Skin epidermis (tissue), 12 donors: Measurements from ENCODE around the gene COQ10B.

Experiments
- H3K27ac ChIP-seq, 21 experiments: fragments of 200-600 bp; sonication (generic) in 11 of 21; one replicate each; pipeline ENCODE4 v1.5.0; 2020; ENCODE audit warnings: mild to moderate bottlenecking in 3 of 21, inconsistent platforms in 2 of 21, moderate library complexity in 2 of 21
- H3K4me3 ChIP-seq, 7 experiments: fragments of 200-600 bp; sonication (generic) in 2 of 7; one replicate each; pipeline ENCODE4 v1.5.0; 2020; ENCODE audit warnings: inconsistent platforms in 2 of 7, mild to moderate bottlenecking in 2 of 7, moderate library complexity in 1 of 7

The COQ10B gene

DNA sequence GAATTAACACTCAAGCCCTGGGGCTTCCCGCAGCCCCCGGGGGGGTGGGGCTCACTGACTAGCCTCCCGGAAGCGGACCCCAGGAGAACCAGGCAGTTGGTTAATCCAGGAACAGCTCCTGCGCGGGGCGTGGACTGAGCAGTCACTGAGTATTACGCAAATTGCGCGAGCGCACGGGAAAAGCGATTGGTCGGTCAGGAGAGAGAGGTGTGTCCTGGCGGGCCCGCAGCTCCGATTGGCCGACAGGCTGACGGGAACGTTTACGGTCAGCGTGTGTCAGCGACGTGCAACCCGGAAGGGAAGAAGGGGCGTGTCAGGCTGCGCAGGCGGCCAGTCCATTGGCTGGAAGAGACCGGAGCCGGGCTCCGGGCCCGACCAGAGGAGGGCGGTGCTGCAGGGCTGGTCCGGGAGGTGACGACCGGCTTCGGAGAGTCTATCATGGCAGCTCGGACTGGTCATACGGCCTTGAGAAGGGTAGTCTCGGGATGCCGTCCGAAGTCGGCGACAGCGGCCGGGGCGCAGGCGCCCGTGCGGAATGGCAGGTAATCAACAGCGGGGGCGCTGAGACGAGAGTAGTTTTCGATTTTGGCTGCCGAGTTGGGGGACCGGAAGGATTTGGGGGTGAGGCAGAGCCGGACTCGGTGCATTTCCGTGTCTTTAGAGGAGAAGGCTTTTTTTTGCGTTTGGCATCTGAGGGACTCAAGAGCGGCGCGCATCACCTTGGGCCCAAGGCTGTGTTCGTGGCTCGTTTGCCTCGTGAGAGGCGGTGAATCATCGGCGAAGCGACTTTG is at the start of gene COQ10B:
Gene COQ10B (plus strand): TSS at position 430 of the 791 bp plus-strand sequence. CDS start 9 bp downstream, at position 439.
- peak within 1 kb of the TSS; percentile 62 to 94 (median 78) for H3K4me3 ChIP-seq
- peak within 1 kb of the TSS; percentile 94 to 100 (median 99) for H3K27ac ChIP-seq

DNA sequence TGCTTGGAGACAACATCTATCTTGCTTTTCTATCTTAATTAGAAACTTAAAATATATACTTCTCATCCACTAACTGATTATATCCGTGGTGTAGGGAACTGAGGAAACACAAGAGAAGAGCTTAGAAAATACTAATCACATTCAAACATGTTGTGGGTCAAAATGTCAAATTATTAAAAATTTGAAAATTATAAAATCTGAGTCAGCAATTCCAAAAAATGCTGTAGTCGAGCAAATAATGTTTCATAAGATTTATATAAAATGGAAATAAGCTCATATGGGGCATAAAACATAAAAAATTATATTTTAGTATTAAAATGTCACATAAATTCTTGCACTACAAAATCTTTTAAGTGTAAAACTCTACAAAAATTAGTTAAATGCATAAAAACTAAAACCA is 47.8 kb upstream of the COQ10B start:
- Histone ChIP-seq H3K4me3 (no peak overlapping the region), H3K27ac (no peak overlapping the region)

DNA sequence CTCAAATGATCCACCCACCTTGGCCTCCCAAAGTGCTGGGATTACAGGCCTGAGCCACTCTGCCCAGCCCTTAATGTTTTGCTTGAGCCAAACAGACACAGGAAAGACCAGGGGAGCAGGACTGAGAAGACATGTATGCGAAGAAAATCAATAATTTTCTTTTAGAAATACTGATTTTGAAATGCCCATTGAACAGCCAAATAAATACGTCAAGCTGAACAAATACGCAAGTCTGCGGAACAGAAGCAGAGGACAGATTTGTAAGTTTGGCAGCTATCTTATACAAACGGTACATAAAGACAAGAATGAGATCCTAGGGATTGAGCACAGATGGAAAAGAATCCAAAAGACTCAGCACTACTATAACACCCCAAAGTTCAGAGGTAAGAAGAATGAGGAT is 39.3 kb upstream of the COQ10B start:
- no peak overlapping the region for H3K4me3 ChIP-seq
- no peak overlapping the region for H3K27ac ChIP-seq

DNA sequence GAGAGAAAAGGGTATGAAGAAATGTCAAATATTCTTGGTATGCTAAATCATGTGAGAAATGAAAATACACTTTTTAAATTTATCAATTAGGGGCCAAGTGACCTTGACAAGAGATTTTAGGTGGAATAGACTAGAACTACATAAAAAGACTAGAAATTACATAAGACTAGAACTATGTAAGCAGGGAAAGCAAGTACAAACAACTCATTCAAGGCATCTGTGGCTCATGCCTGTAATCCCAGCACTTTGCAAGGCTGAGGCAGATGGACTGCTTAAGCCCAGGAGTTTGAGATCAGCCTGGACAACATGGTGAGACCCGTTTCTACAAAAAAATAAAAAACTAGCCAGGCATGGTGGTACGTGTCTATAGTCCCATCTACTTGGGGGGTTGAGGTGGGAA is 38.8 kb upstream of the COQ10B start:
- Histone ChIP-seq H3K4me3 (no peak overlapping the region), H3K27ac (no peak overlapping the region)

DNA sequence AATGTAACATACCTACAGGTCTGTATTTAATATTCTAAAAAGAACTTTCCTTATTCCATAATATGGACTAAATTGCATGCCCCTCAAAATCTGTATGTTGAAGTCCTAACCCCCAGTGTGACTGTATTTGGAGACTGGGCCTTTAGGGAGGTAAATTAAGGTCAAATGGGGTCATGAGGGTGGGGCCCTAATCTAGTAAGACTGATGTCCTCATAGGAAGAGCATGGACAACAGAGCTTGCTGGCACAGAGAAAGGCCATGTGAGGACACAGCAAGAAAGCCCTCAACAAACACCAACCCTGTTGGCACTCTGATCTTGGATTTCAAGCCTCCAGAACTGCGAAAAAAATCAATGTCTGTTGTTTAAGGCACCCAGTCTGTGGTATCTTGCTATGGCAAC is 37.1 kb upstream of the COQ10B start:
- Histone ChIP-seq H3K27ac (no peak overlapping the region), H3K4me3 (no peak overlapping the region)

DNA sequence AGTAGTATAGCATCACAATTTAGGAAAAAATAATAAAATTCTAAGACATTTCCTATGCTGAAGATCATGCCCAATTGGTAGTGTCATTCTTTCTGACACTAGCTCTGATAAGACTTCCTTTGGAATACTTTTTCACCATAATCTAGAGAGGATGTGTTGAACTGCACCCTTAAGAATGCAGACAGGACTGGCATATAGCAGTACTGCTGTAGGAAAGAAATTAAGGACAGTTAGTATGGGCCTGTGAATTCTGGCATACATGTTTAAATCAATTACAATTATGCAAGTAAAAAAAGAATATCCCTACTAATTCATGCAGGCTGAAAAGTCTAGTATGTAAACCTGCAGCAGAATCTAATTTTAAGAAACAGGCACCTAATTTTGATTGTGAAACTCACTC is 33.9 kb upstream of the COQ10B start:
- Histone ChIP-seq H3K4me3 (no peak overlapping the region), H3K27ac (no peak overlapping the region)

DNA sequence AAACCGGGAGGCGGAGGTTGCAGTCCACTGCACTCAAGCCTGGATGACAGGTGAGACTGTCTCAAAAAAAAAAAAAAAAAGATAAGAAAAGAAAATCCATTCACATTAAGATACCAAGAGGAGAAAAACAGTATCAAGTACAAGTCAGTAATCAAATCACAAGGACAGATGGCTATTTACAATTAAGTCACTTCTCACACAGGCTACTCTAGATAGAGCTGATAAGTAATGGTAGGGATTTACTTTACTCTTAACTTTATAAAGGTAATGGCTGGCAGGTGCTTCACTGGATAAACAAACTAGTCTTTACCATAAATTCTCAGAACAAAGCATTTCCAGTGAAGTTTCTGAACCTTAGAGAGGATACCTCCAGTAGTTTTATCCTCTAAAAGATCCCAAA is 30.0 kb upstream of the COQ10B start:
- no peak overlapping the region for H3K4me3 ChIP-seq
- no peak overlapping the region for H3K27ac ChIP-seq

DNA sequence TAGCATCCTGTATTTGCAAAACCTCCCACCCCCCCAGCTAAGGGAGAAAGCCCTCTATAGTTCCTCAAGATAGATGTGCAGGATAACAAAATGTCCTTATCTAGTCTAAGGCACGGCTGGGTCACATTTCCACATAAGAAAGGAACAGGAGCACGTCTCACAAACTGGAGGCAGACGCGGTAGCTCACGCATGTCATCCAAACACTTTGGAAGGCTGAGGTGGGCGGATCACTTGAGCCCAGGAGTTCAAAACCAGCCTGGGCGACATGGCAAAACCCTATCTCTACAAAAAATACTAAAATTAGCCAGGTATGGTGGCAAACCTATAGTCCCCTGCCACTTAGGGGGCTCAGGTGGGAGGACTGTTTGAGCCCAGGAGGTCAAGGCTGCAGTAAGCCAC is 27.8 kb upstream of the COQ10B start:
- Histone ChIP-seq H3K27ac (no peak overlapping the region), H3K4me3 (no peak overlapping the region)

DNA sequence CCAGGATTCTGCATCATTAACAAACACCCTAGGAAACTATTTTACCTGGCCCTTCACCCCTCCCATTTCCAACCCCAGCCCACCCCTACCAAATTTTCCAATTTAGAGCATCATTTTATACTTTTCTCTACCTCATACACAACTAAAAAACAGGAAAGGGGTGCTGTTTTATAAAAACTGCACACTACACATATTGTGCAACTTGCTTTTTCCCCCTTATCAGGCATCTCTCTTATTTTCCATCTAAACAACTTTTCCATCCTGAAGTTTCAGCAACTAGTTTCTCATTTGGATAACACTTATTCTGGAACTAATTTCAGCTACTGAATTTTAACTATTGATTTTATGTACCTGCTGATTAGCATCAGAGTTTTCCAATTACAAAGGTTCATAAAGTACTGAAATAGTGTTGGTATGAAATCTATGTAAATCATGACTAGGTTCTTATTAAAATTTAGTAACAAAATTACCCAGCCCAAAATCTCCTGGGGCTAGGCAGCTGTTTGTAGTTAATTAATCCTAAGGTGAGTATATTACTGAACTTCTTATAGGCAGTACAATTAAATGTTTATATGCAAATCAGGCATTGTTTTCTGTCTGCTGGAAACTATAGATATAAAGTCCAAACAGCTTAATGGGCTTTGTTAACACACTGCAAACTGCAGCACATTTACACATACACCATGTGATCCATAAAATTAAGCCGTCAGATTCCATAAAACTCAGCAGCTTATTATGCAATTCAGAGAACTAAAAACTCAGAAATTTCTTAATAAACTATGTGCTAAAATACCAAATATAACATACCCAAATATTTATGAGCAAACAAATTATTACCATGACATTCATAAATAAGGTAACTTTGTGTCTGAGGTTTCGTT is 26.4 kb upstream of the COQ10B start:
- no peak overlapping the region for H3K27ac ChIP-seq
- H3K4me3 ChIP-seq, result no peak overlapping the region

DNA sequence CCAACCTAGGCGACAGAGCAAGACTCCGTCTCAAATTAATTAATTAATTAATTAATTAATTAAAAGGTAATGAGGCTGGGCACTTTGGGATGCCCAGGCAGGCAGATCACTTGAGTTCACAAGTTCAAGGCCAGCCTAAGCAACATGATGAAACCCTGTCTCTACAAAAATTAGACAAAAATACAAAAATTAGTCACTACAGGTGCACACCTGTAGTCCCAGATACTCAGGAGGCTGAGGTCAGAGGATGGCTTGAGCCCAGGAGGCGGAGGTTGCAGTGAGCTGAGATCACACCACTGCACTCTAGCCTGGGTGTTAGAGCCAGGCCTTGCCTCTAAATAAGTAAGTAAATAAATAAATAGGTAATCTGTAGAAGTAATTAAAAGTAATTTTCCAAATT is 25.4 kb upstream of the COQ10B start:
- H3K27ac ChIP-seq, result no peak overlapping the region

DNA sequence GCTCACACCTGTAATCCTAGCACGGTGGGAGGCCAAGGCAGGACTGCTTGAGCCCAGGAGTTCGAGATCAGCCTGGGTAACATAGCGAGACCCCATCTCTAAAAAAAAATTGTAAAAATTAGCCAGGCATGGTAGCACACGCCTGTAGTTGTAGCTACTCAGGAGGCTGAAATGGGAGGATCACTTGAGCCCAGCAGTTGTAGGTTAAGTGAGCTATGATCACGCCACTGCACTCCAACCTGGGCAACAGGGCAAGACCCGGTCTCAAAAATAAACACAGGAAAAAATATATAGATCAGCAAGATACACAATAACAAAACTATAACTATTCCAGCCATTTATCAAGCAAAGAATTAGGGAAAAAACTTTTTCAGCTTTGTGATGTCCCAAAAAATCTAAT is 21.5 kb upstream of the COQ10B start:
- Histone ChIP-seq H3K4me3 (no peak overlapping the region), H3K27ac (no peak overlapping the region)

More for the DNA sequence above, 25.4 kb upstream of the COQ10B start:
- H3K4me3 ChIP-seq, result no peak overlapping the region

DNA sequence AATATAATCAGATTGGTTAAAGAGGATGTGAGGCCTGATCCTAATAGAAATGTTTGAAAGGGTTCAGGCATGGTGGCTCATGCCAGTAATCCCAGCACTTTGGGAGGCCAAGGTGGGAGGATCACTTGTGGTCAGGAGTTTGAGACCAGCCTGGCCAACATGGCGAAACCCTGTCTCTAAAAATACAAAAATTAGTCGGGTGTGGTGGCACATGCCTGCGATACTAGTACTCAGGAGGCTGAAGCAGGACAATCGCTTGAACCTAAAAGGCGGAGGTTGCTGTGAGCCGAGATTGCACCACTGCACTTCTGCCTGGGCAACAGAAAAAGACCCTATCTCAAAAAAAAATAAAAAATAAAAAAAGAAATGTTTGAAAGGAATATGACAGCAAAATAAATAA is 20.8 kb upstream of the COQ10B start:
- H3K27ac ChIP-seq, result peak overlapping the region in 1 of 21 experiments; percentile 34
- peak overlapping the region in 1 of 7 experiments; percentile 99 for H3K4me3 ChIP-seq

DNA sequence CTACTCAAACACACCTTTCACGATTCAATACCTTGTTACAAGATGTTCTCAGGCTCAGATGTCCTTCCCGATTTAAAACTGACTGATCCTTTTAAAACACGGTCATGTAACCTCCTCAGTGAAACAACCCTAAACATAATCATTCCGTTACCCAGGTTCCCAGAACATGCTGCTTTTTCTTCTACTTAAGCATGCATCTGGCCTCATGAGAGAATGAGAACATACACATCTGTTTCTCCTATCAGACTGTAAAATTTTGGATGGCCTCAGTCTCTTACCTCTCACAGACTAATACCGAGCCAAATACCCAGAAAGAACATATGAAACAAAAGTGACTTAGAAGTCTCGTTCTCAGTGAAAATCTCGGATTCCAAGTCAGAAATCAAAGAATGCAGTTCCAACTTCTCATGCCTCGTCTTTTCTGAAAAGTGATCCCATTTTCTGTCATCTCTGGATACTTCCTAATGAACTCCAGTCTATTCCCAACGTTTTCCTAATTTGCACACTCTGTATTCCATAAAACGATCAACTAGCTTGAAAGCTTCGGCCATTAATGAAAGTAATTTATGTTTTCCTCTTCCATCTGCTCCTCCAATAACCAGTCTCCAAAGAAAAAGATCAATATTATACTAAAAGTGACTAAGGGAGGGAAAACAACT is 19.4 kb upstream of the COQ10B start:
- peak overlapping the region; percentile 85 to 100 (median 96) for H3K27ac ChIP-seq
- peak overlapping the region; percentile 61 to 99 (median 88) for H3K4me3 ChIP-seq

DNA sequence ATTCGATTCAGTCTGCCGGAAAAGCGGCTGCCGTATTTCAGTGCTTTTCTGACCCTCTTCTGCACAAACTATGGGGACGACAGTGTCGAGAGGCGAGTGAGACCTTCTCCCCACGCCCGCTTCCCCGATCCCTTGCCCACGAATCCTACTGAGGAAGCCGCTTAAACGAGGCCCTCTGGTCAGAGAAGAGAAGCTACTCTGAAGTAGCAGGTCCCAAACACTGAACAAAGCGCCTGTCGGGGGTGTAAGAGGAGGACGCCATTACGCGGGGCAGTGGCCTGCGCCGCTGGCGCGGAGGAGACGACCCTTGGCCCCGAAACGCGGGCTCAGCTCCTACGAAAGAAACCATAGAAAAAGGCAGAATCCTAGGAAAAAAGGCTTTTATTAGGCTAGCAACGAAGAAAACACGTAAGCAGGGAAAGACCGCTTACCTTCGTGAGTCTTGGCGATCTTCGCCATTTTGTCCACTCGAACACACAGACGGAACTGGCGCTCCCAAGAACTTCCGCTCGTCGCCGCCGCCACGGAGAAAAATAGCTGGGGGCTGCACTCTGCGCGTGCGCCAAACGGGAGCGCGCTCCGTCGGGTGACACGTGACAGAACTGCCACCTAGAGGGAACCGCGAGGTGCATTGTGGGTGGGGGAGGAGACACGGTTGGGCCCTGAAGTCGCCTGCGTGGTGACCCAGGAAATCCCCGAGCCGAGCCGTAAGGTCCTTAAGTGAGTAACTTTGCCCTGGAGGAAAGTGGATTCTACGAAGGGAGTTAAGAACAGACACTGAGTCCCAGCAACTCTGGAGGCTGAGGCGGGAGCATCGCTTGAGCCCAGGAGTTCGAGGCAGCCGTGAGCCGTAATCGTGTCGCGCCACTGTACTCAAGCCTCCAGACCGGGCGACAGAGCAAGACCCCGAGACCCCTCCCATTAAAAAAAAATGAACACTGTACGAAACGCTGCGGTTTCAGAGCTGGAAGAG is 18.5 kb upstream of the COQ10B start, which contains the start of gene SF3B1:
Gene SF3B1 (minus strand): TSS at position 488 of the 973 bp plus-strand sequence. CDS start 29 bp downstream, at position 459.
- Histone ChIP-seq H3K4me3 (peak within 1 kb of the TSS; percentile 61 to 99 (median 88)), H3K27ac (peak within 1 kb of the TSS; percentile 85 to 100 (median 96))

DNA sequence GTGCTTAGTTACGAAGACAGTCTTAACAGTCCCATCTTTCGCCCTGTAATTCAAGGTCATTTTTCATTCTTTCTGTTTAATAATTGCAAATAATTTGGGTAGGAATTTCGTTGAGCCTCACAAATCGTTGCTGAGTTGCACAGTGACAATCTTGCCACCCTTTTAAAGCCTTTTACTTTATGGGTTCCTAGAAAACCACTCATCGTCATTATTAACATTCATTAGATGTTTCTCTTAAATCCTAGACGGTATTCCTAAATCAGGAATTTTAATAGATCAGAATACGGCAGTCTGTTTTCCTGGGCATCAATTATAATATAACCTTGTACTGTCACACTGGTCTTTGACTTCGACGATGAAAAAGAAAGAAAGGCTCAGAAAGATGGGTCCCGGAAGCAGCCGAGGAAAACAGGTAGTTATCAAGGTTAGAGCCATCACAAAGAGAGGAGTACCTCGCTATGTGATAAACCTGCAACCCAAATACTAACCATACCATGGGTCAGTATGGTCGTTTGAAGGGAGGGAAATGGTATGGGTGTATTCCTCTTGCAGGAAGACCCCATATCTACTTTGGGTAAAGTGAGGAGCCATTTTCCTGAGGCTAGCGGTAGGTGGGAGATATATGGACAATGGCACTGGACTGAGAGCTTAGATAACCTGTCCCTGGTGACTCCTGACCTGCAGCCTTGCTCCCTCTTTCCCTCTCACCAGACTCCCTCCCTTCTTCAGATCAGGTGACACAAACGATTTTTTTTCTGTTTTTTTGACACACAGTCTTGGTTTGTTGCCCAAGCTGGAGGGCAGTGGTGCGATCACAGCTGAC is 17.5 kb upstream of the COQ10B start:
- H3K27ac ChIP-seq, result peak overlapping the region; percentile 72 to 100 (median 96)
- peak overlapping the region; percentile 61 to 99 (median 88) for H3K4me3 ChIP-seq

DNA sequence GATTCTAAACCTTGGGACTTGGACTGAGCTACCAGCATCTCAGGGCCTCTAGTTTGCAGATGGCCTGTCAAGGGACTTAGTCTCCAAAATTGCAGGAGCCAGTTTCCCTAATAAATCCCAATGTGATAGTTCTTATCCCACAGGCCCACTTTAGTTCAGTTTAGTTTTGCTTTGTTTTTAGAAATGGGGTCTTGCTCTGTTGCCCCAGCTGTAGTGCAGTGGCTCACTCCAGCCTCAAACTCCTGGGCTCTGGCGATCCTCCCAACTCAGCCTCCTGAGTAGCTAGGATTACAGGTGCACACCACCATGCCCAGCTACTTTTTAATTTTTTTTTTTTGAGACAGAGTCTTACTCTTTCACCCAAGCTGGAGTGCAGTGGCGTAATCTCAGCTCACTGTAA is 16.0 kb upstream of the COQ10B start:
- H3K27ac ChIP-seq, result no peak overlapping the region
- H3K4me3 ChIP-seq, result no peak overlapping the region

DNA sequence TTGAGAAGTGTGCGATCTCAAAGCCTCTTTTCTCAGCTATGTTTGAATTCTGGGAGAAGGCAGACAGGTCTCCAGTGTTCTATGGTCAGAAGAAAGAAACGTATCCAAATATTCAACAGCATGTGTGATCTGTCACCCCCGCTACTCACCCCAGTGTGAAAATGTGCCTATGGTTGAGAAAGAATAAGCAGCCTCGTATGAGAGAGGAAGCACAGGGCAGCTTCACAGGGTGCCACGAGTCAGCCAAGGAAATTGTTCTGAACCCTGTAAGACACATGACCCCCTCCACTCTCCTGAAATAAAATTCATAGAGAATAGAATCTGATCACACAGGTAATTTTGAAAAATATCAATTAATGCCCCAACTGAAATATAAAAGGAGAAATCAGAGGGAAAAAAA is 10.5 kb upstream of the COQ10B start:
- peak overlapping the region in 1 of 21 experiments; percentile 22 for H3K27ac ChIP-seq
- H3K4me3 ChIP-seq, result no peak overlapping the region

DNA sequence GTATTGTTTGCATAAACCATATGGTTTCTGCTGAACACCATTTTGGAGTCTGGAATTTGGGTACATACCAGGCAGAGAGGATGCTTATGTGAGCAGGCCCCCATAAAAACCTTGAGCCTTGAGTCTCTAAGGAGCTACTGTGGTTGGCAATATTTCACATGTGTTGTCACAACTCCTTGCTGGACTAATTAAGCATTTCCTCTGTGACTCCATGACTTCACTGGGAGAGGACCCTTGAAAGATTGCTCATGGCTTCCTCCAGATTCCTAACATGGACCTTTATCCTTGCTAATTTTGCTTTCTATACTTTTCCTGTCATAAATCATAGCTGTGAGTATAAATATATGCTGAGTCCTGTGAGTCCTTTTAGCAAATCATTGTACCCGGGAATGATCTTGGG is 7.6 kb upstream of the COQ10B start:
- Histone ChIP-seq H3K4me3 (no peak overlapping the region), H3K27ac (no peak overlapping the region)
